ENCODE data around the gene METRN.

Gene METRN

DNA sequence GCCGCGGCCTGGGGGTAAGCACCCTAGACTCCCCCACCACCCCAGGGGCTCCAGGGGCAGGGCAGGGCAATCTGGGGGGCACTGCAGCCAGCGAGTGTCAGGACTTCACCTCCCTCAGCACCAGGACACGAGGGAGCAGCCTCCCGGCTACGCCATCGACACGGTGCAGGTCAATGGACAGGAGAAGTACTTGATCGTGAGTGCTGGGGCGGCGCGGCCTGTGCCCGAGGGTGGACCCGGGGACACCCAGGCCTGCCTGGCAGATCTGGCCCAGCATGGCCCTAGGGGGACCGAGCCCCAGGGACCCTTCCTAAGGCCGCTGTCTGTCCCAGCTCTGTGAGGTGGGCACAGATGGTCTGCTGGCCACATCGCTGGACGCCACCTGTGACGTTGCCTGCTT is 42.5 kb upstream of the METRN start:
- TF ChIP-seq RARB (CRISPR knock-in tag; IDR thresholded peaks at IDR 0.05) = no peak
- TF ChIP-seq ZFP30 (CRISPR knock-in tag; IDR thresholded peaks at IDR 0.05) = no peak
- no peak for TF ChIP-seq PATZ1 (CRISPR knock-in tag; IDR thresholded peaks at IDR 0.05; ENCODE audit: borderline replicate concordance)
- TF ChIP-seq OSR1 (CRISPR knock-in tag; IDR thresholded peaks at IDR 0.05) = no peak
- no peak for TF ChIP-seq SNAI2 (CRISPR knock-in tag; IDR thresholded peaks at IDR 0.05)
- TF ChIP-seq PPARA (CRISPR knock-in tag; IDR thresholded peaks at IDR 0.05; ENCODE audit: borderline replicate concordance) = no peak
- no peak for TF ChIP-seq ZFP3 (CRISPR knock-in tag; IDR thresholded peaks at IDR 0.05)
- no peak for TF ChIP-seq ZNF8 (CRISPR knock-in tag; IDR thresholded peaks at IDR 0.05)
- TF ChIP-seq GLIS3 (CRISPR knock-in tag; IDR thresholded peaks at IDR 0.05) = no peak
- no peak for TF ChIP-seq TSHZ2 (CRISPR knock-in tag; IDR thresholded peaks at IDR 0.05)
- TF ChIP-seq ARNTL (CRISPR knock-in tag; IDR thresholded peaks at IDR 0.05; ENCODE audit: borderline replicate concordance, low read depth) = no peak
- no peak for TF ChIP-seq ZC3H10 (CRISPR knock-in tag; IDR thresholded peaks at IDR 0.05)
- TF ChIP-seq BACH2 (CRISPR knock-in tag; IDR thresholded peaks at IDR 0.05; ENCODE audit: borderline replicate concordance) = no peak
- no peak for TF ChIP-seq CSRNP3 (CRISPR knock-in tag; IDR thresholded peaks at IDR 0.05)
- no peak for TF ChIP-seq CSDC2 (CRISPR knock-in tag; IDR thresholded peaks at IDR 0.05)
- TF ChIP-seq TOX (CRISPR knock-in tag; IDR thresholded peaks at IDR 0.05; ENCODE audit: borderline replicate concordance) = no peak
- no peak for TF ChIP-seq ZNF70 (CRISPR knock-in tag; IDR thresholded peaks at IDR 0.05)
- ATAC-seq = no peak

DNA sequence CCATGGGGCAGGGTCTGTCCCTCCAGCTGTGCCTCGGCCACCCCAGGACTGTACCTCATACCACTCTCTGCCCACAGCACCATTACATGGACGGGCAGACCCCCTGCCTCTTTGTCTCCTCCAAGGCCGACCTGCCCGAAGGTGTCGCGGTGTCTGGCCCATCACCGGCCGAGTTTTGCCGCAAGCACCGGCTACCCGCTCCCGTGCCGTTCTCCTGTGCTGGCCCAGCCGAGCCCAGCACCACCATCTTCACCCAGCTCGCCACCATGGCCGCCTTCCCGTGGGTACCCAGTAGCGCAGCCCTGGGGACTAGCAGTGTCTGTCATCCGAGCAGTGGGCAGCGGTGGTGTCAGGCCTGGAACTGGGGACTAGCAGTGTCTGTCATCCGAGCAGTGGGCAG is 42.1 kb upstream of the METRN start:
- ATAC-seq = no peak

More for the DNA sequence above, 42.1 kb upstream of the METRN start:
- TF ChIP-seq, protein P1, sequence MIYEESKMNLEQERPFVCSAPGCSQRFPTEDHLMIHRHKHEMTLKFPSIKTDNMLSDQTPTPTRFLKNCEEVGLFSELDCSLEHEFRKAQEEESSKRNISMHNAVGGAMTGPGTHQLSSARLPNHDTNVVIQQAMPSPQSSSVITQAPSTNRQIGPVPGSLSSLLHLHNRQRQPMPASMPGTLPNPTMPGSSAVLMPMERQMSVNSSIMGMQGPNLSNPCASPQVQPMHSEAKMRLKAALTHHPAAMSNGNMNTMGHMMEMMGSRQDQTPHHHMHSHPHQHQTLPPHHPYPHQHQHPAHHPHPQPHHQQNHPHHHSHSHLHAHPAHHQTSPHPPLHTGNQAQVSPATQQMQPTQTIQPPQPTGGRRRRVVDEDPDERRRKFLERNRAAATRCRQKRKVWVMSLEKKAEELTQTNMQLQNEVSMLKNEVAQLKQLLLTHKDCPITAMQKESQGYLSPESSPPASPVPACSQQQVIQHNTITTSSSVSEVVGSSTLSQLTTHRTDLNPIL (CRISPR knock-in tag; IDR thresholded peaks at IDR 0.05; ENCODE audit: low read depth) = no peak
- TF ChIP-seq GLIS3 (CRISPR knock-in tag; IDR thresholded peaks at IDR 0.05) (no peak), PATZ1 (CRISPR knock-in tag; IDR thresholded peaks at IDR 0.05; ENCODE audit: borderline replicate concordance) (no peak)
- TF ChIP-seq, protein P2, sequence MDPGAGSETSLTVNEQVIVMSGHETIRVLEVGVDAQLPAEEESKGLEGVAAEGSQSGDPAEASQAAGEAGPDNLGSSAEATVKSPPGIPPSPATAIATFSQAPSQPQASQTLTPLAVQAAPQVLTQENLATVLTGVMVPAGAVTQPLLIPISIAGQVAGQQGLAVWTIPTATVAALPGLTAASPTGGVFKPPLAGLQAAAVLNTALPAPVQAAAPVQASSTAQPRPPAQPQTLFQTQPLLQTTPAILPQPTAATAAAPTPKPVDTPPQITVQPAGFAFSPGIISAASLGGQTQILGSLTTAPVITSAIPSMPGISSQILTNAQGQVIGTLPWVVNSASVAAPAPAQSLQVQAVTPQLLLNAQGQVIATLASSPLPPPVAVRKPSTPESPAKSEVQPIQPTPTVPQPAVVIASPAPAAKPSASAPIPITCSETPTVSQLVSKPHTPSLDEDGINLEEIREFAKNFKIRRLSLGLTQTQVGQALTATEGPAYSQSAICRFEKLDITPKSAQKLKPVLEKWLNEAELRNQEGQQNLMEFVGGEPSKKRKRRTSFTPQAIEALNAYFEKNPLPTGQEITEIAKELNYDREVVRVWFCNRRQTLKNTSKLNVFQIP (CRISPR knock-in tag; IDR thresholded peaks at IDR 0.05; ENCODE audit: borderline replicate concordance, low read depth) = no peak
